ENCODE results near the gene OSBP2. TPM values are rescaled to one million over a fixed set of nuclear protein-coding genes. Genes with fewer than 3 reads are reported as not detected.
A peak's percentile ranks its signal among the peaks of the same experiment; 100 is the strongest.

Gene OSBP2
- total RNA-seq, 4 donors from 2014 or later, result 1.9 to 3.9 (median 3.0) TPM

DNA sequence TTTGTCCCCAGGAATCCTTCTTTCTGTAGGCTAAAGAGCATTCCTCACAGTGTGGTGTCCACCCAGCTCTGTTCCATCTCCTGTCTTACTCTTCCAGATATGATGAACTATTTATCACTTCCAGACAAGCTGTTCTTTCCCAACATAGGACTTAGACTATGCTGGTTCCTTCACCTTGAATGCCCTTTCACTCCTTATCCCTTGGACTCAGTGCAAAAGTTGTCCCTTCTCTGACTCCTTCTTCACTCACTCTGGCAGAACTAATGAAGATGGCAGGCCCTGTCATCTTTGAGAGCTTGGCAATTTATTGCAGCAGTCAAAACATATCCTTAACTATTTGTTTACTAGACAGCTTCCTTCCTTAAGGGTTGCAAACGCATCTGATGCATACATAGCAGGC is 3.5 kb upstream of the OSBP2 start:
- TF ChIP-seq POLR2A (IDR thresholded peaks at IDR 0.05), result no peak
- H3K27me3 ChIP-seq, result peaks cover 0 to 15% (median 0%) of the 10 kb centered on the region in 4 donors
- no peak overlapping the region for H3K27ac ChIP-seq
- H3K36me3 ChIP-seq, result no peaks in the 10 kb centered on the region
- intact Hi-C loops (cut with DNase I), result no loop called here
- H3K4me1 ChIP-seq, result peaks cover 0 to 17% (median 4%) of the 10 kb centered on the region in 3 donors
- H3K9me3 ChIP-seq, result no peaks in the 10 kb centered on the region
- no peak overlapping the region for H3K4me3 ChIP-seq
- 70 to 75% methylated on average over 1 of the region's 1 CpG for WGBS, 2 donors
- DNase-seq, result no peak

DNA sequence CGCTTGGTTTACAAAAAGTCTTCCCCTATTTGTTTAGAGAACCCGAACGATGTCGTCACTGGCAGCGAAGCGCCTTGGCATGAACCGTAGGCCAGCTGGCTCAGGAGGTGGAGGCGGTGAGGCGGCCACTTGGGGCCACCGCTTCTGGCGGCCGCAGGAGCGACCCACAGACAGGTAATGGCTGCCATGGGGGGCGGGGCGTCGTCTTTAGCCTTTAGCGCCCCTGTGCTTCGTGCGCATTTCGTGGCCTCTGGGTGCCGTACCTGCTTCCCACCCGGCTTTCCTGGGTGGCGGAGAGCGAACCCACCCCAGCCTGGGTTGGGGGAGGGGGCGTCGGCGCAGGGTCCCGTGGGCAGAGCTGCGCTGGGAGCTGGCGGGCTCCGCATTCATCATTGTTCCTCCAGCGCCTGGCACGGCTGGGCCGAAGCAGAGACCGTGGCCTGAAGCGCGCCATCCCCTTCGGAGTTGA is 469 bp upstream of the OSBP2 start:
- no peaks in the 10 kb centered on the region for H3K9me3 ChIP-seq
- peak overlapping the region in 3 of 4 donors; percentile 33 to 62 (median 50) for H3K27ac ChIP-seq
- peaks cover 0 to 17% (median 4%) of the 10 kb centered on the region in 3 donors for H3K4me1 ChIP-seq
- no peak for TF ChIP-seq POLR2A (IDR thresholded peaks at IDR 0.05)
- TF ChIP-seq, protein P1, sequence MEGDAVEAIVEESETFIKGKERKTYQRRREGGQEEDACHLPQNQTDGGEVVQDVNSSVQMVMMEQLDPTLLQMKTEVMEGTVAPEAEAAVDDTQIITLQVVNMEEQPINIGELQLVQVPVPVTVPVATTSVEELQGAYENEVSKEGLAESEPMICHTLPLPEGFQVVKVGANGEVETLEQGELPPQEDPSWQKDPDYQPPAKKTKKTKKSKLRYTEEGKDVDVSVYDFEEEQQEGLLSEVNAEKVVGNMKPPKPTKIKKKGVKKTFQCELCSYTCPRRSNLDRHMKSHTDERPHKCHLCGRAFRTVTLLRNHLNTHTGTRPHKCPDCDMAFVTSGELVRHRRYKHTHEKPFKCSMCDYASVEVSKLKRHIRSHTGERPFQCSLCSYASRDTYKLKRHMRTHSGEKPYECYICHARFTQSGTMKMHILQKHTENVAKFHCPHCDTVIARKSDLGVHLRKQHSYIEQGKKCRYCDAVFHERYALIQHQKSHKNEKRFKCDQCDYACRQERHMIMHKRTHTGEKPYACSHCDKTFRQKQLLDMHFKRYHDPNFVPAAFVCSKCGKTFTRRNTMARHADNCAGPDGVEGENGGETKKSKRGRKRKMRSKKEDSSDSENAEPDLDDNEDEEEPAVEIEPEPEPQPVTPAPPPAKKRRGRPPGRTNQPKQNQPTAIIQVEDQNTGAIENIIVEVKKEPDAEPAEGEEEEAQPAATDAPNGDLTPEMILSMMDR (IDR thresholded peaks at IDR 0.05), result no peak
- H3K36me3 ChIP-seq, result no peaks in the 10 kb centered on the region
- intact Hi-C loops (cut with DNase I), result no loop called here
- 0% methylated on average over 2 to 6 of the region's 38 CpGs for WGBS, 2 donors
- H3K27me3 ChIP-seq, result peaks cover 0 to 15% (median 0%) of the 10 kb centered on the region in 4 donors
- DNase-seq, result no peak
- H3K4me3 ChIP-seq, result peak overlapping the region; percentile 31 to 72 (median 53)

GRCh38 chr22:30695351-30695851 is 727 bp downstream of the OSBP2 start:
- intact Hi-C loops (cut with DNase I), result no loop called here
- peak overlapping the region in 3 of 4 donors; percentile 50 to 72 (median 60) for H3K4me3 ChIP-seq
- H3K9me3 ChIP-seq, result no peaks in the 10 kb centered on the region
- H3K27ac ChIP-seq, result no peak overlapping the region
- DNase-seq, result no peak
- H3K4me1 ChIP-seq, result peaks cover 0 to 17% (median 4%) of the 10 kb centered on the region in 3 donors
- no peaks in the 10 kb centered on the region for H3K36me3 ChIP-seq
- H3K27me3 ChIP-seq, result peaks cover 0 to 15% (median 0%) of the 10 kb centered on the region in 4 donors
- no peak for TF ChIP-seq POLR2A (IDR thresholded peaks at IDR 0.05)
- WGBS, 2 donors, result 79% methylated on average over 7 of the region's 15 CpGs; no CpG with 5 or more reads in 1 of the 2 donors

DNA sequence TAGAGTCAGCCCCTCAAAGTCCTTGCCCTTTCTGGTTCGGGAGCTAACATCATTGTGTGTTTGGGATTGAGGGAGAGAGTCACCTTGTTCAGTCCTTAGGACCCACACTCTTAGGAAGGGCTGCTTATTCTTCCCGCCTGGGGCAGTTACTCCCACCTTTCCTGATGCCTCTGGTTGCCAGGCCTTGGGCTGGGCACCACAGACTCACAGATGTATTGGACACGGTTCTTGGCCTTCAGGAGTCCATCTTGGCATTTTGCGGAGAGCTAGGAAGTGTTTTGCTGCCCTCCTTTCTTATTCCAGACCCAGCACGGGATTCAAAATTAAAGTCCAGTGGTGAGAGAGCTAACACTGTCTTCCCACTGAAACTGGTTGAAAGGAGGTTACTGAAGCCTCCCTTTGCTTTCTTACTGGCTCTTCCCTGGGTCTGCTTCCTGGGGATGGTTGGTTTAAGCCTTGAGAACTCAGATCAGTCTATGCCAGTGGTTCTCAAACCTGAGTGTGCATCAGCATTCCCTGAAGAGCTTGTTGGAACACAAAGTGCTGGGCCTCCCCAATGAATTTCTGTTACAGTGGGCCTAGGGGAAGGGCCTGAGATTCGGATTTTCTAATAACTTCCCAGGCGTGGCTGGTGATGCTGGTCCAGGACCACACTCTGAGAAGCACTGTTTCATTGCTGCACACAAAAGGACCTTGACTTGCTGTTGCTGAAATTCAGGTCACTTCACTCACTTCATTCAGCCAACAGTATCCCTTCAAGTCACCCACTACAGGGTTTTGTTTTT is 1.4 kb downstream of the OSBP2 start:
- no peak overlapping the region for H3K27ac ChIP-seq
- H3K36me3 ChIP-seq, result no peaks in the 10 kb centered on the region
- TF ChIP-seq POLR2A (IDR thresholded peaks at IDR 0.05), result no peak
- TF ChIP-seq, protein P1 (IDR thresholded peaks at IDR 0.05), result no peak
- H3K4me1 ChIP-seq, result peaks cover 0 to 17% (median 4%) of the 10 kb centered on the region in 3 donors
- H3K27me3 ChIP-seq, result peaks cover 0 to 15% (median 0%) of the 10 kb centered on the region in 4 donors
- intact Hi-C loops (cut with DNase I), result no loop called here
- H3K9me3 ChIP-seq, result no peaks in the 10 kb centered on the region
- no peak overlapping the region for H3K4me3 ChIP-seq
- 80 to 89% methylated on average over 1 to 4 of the region's 7 CpGs for WGBS, 2 donors
- no peak for DNase-seq

- no peak for DNase-seq
- 95% methylated on average over 7 of the region's 7 CpGs for WGBS, 2 donors
- TF ChIP-seq, protein P1 (IDR thresholded peaks at IDR 0.05), result no peak
- TF ChIP-seq POLR2A (IDR thresholded peaks at IDR 0.05), result no peak
- no peaks in the 10 kb centered on the region for H3K36me3 ChIP-seq
- H3K27me3 ChIP-seq, result peaks cover 0 to 15% (median 0%) of the 10 kb centered on the region in 4 donors
- H3K4me1 ChIP-seq, result peaks cover 0 to 24% (median 4%) of the 10 kb centered on the region in 3 donors
- H3K4me3 ChIP-seq, result no peak overlapping the region
- H3K9me3 ChIP-seq, result no peaks in the 10 kb centered on the region
- intact Hi-C loops (cut with DNase I), result no loop called here
- no peak overlapping the region for H3K27ac ChIP-seq
These were observed 3.3 kb downstream of the OSBP2 start for GRCh38 chr22:30697975-30698374.

DNA sequence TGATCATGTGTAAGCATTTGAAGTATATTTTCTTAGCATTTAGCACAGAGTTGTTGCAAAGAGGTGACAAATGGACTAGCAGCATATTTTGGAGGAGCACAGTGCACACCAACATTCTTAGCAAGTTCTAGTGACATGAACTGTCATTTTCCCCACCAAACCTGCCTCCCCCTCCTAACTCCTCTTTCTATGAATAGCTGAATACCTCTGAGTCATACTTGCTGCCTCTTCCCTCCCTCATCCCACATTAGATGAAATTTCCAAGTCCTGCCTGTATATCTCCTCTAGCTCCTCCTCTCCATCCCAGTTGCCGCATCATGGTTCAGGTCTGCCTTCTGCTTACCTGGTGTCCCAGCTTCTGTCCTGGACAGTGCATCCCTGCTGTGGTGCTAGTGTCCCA is 7.2 kb downstream of the OSBP2 start:
- H3K27me3 ChIP-seq, result no peaks in the 10 kb centered on the region
- H3K9me3 ChIP-seq, result no peaks in the 10 kb centered on the region
- no peak overlapping the region for H3K4me3 ChIP-seq
- H3K27ac ChIP-seq, result no peak overlapping the region
- 75 to 86% methylated on average over 1 of the region's 1 CpG for WGBS, 2 donors
- peaks cover 0 to 7% (median 0%) of the 10 kb centered on the region in 3 donors for H3K4me1 ChIP-seq
- no peak for DNase-seq
- TF ChIP-seq, protein P1 (IDR thresholded peaks at IDR 0.05), result no peak
- no peak for TF ChIP-seq POLR2A (IDR thresholded peaks at IDR 0.05)
- intact Hi-C loops (cut with DNase I), result no loop called here
- H3K36me3 ChIP-seq, result no peaks in the 10 kb centered on the region
